ENCODE data around the gene FARP1. TPM values are rescaled to one million over a fixed set of nuclear protein-coding genes. Genes with fewer than 3 reads are reported as not detected.
A peak's percentile ranks its signal among the peaks of the same experiment; 100 is the strongest.

FARP1 gene
- total and polyA plus RNA-seq, 2 of the 8 experiments (the other 6 are each of a cell fraction or from before 2014, with no cell fraction given) = 24.7 to 104 TPM

GRCh38 chr13:98444381-98444780 is 301.5 kb downstream of the FARP1 start:
- Histone ChIP-seq H3K56ac (replicated peaks; ENCODE audit: insufficient read length, low read depth, low read length) (no peak overlapping the region), H2BK5ac (ENCODE audit: low read depth, low read length) (no peak overlapping the region), H4K20me1 (replicated peaks in 1 of 2; ENCODE audit: control insufficient read depth in 1 of 2, insufficient read depth in 2 of 2, low read length in 2 of 2) (peaks cover 7 to 9% of the 10 kb centered on the region in 2 experiments), H3K18ac (ENCODE audit: extremely low read depth, low read length) (no peak overlapping the region), H2AFZ (ENCODE audit: low read length) (no peak overlapping the region), H3K14ac (ENCODE audit: insufficient read length) (no peak overlapping the region), H3K4me3 (ENCODE audit: extremely low read depth in 1 of 4, insufficient read depth in 2 of 4, low read depth in 3 of 4, low read length in 4 of 4) (no peak overlapping the region), H3K4ac (replicated peaks; ENCODE audit: insufficient read length, low read depth, low read length) (peak overlapping the region; percentile 60), H2AK5ac (ENCODE audit: low read depth, low read length) (no peak overlapping the region), H3K27me3 (replicated peaks in 1 of 4; ENCODE audit: control insufficient read depth in 3 of 4, extremely low read depth in 1 of 4, insufficient read depth in 3 of 4, low read length in 3 of 4) (no peaks in the 10 kb centered on the region), H3K23ac (ENCODE audit: insufficient read length) (no peak overlapping the region), H3K9ac (replicated peaks in 1 of 4; ENCODE audit: extremely low read depth in 1 of 4, low read depth in 3 of 4, low read length in 3 of 4) (no peak overlapping the region), H2BK120ac (replicated peaks; ENCODE audit: low read depth, low read length) (no peak overlapping the region), H3K27ac (ENCODE audit: low read depth, low read length) (no peak overlapping the region), H3K4me1 (replicated peaks in 1 of 4; ENCODE audit: control insufficient read depth in 3 of 4, insufficient read depth in 4 of 4, low read length in 3 of 4) (peaks cover 0 to 6% (median 2%) of the 10 kb centered on the region in 4 experiments; a peak in 3 of 7 replicates), H4K5ac (ENCODE audit: insufficient read length, low read depth, low read length) (no peak overlapping the region), H4K8ac (ENCODE audit: extremely low read depth, insufficient read depth, low read length) (peak overlapping the region; percentile 14; the same call in 1 of the 2 replicates), H3K79me1 (ENCODE audit: low read depth, low read length) (no peaks in the 10 kb centered on the region; the same call in 1 of the 2 replicates), H3K36me3 (ENCODE audit: control insufficient read depth in 2 of 4, insufficient read depth in 4 of 4, low read length in 3 of 4) (peaks cover 4 to 27% (median 5%) of the 10 kb centered on the region in 4 experiments; a peak in 6 of 8 replicates), H3K23me2 (ENCODE audit: low read depth, low read length) (no peaks in the 10 kb centered on the region), H2BK15ac (ENCODE audit: low read length) (no peak overlapping the region), H2BK20ac (ENCODE audit: low read length) (no peak overlapping the region), H2BK12ac (ENCODE audit: low read depth, low read length) (0 out of 2 replicates have a peak overlapping the region, but pooled peaks have one; percentile 50), H3K4me2 (ENCODE audit: insufficient read depth in 1 of 2, low read depth in 2 of 2, low read length in 2 of 2) (no peak overlapping the region), H4K91ac (replicated peaks; ENCODE audit: insufficient read length, low read length) (no peak overlapping the region), H3K79me2 (ENCODE audit: control insufficient read depth in 1 of 2, insufficient read depth in 2 of 2, low read length in 2 of 2) (no peaks in the 10 kb centered on the region), H3K9me3 (ENCODE audit: insufficient read depth in 2 of 2, low read depth in 1 of 2, low read length in 1 of 2) (no peaks in the 10 kb centered on the region)
- ChIA-PET CTCF (ENCODE audit: partially characterized antibody) (interaction anchor here (0.8 to 6.7 kb wide), 27 partner anchors 9 to 418 kb away, joined by 3 to 115 read pairs (median 8); no protein-coding TSS in a partner anchor), POLR2A (ENCODE audit: partially characterized antibody) (interaction anchor here (0.7 to 1.4 kb wide), 2 partner anchors 40 to 209 kb away, joined by 4 read pairs; no protein-coding TSS in a partner anchor)
- DNase-seq (ENCODE audit: low read depth in 1 of 2, low spot score in 2 of 2) (no peak), FAIRE-seq (no peak)
- 89% methylated on average over 15 of the region's 16 CpGs; no CpG with 5 or more reads in 1 of the 2 experiments for WGBS, 2 experiments (ENCODE audit: extremely low coverage in 1 of 2, insufficient coverage in 1 of 2, insufficient read length in 1 of 2, insufficient replicate concordance in 2 of 2, low coverage in 1 of 2, low lambda C conversion rate in 2 of 2, missing lambda C conversion rate in 1 of 2)
- TF ChIP-seq SIN3A (conservative IDR thresholded peaks at IDR 0.05 in 1 of 2, IDR thresholded peaks at IDR 0.05 in 1 of 2; ENCODE audit: low read depth in 1 of 2, low read length in 2 of 2) (no peak), GABPA (IDR thresholded peaks at IDR 0.05; ENCODE audit: borderline replicate concordance, insufficient read depth, low read length) (no peak), USF2 (IDR thresholded peaks at IDR 0.05; ENCODE audit: low read length) (no peak), TEAD4 (IDR thresholded peaks at IDR 0.05; ENCODE audit: low read depth, low read length) (no peak), CTCF (IDR thresholded peaks at IDR 0.05; ENCODE audit: control extremely low read depth in 1 of 3, insufficient read depth in 1 of 3, low read depth in 1 of 3, low read length in 3 of 3) (no peak), SUZ12 (IDR thresholded peaks at IDR 0.05; ENCODE audit: low read length) (no peak), JUND (IDR thresholded peaks at IDR 0.05; ENCODE audit: low read length) (no peak), MAX (IDR thresholded peaks at IDR 0.05) (no peak), HDAC6 (IDR thresholded peaks at IDR 0.05; ENCODE audit: low read depth, low read length) (no peak)

All from H1 (cell line).